Measurements from ENCODE around the gene KCNS3.
"Not testable (repeated sequence)": the region's sequence is repeated elsewhere in the genome, so short reads cannot be mapped to it uniquely, and the experiment has no call there.

KCNS3 gene

DNA sequence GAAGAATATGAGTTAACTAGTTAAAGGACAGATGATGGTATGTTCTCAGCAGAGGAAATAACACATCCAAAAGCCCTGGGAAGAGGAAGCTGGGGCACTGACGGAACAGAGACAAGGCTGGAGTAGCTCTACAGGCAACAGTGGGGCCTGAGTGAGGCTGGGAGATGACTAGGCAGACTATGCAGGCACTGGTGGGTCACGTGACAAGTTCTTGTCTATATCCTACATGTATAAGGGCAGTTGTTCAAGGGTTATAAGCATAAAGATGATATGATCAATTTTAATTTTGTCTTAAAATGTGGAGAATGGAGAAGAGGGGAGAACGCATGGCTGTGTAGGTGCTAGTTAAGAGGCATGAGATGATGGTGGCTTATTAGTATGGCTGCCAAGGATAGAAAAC is 68.6 kb downstream of the KCNS3 start:
- no peak overlapping the region for H3K4me3 ChIP-seq (ENCODE audit: low read length)
- no peak for TF ChIP-seq ZNF274 (IDR thresholded peaks at IDR 0.05; ENCODE audit: low read depth, low read length)

DNA sequence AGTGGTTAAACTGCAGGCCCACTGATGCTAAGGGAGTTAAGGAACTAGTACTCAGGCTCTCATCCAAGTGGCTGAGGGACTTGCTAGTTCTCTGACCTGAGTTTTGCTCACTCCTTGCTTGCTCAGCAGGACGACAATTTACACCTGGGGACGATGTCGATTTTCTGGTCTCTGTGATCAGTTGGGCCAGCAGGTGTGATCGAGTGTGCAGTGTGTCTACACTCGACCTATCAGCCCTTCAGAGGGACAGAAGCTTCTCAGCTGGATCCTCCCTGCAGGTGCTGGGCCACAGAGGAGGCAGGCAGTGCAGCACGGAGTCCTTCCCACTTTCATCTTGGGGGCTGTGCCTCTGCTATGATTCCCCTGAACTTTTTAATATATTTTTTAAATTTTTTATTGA is 71.5 kb downstream of the KCNS3 start:
- TF ChIP-seq ZNF274 (IDR thresholded peaks at IDR 0.05; ENCODE audit: low read depth, low read length): no peak
- H3K4me3 ChIP-seq (ENCODE audit: low read length): no peak overlapping the region

DNA sequence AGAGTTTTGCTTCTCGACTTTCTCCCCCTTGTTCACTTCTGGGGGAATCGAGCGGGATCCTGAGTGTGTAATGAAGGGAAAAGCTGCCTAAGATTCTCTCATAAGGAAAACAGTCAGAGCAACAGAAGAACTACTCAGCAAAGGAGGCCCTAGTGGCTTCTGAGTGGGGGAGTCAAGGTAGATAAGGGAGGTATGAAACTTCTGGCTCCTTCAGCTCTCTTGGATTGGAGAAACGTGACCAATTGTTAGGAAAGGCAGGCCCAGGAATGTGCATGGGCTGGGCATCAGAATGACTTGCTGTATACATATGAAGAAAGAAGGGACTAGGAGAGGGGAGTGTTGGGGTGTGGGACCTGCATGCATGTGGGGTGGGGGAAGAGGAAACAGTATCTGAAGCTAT is 73.1 kb downstream of the KCNS3 start:
- TF ChIP-seq ZNF274 (IDR thresholded peaks at IDR 0.05; ENCODE audit: low read depth, low read length): no peak
- no peak overlapping the region for H3K4me3 ChIP-seq (ENCODE audit: low read length)

DNA sequence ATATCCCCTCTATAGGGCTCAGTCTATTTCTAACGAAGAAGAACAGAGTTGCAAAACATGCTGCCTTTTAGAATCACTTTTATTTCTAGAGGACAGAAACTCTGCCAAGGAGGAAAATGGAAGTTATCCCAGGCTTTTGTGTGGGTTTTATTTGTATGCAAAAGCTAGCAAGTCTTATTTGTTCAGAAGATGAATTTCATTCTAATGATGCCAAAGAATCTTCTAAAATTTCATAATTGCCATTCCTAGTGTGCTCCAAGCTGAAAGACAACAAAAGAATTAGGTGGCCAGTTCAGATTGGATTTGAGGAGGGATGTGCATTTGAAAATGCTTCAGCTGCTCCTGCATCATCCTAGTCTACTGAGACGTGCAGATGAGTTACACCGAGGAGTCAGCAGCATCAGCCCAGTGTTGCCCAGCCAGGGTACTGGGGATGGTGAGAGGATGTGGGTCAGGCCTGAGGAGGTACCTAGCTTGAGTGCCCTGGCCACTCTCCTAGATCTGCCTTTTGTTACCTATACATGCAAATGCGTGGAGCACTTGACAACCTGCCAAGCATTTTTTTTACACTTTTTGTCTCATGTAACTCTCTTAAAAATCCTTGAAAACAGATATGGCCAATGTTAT is 80.1 kb downstream of the KCNS3 start:
- no peak for TF ChIP-seq ZNF274 (IDR thresholded peaks at IDR 0.05; ENCODE audit: low read depth, low read length)
- no peak overlapping the region for H3K4me3 ChIP-seq (ENCODE audit: low read length)

DNA sequence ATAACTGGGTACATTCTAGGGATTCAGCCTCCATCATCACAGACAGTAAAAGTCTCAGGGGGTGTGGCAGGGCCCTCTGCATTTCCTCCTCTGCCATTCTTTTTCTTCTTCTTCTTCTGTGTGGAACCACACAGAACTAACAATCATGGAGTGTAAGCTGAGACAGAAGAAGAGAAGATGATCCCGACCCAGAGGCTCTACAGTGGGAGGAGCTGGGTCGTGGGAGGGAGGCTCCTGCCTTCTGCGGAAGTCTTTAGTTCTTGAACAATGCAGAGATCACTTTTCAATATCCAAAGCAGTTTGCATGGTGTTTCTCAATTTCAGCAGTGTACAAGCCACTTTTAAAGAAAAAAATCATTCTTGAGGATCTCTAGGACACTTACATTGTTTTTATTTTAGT is 80.9 kb downstream of the KCNS3 start:
- no peak for TF ChIP-seq ZNF274 (IDR thresholded peaks at IDR 0.05; ENCODE audit: low read depth, low read length)
- H3K4me3 ChIP-seq (ENCODE audit: low read length): no peak overlapping the region

DNA sequence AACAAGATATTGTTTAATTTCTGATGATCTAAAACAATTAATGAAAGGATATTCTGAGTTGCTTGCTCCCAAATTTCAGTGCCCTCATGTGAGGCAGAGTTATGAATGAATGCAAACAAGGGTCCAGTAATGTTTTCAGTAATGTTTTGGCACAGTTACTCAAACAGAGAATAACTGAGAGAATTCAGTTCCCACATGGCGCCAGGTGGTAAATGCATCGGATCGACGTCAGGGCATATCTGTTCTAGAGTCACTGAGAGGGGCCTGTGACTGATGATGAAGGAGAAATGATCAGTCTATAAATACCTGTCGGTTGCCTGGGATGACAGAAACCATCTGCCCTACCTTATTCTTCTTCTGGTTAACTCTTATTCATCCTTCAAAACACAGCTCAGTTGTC is 81.4 kb downstream of the KCNS3 start:
- no peak for TF ChIP-seq ZNF274 (IDR thresholded peaks at IDR 0.05; ENCODE audit: low read depth, low read length)
- no peak overlapping the region for H3K4me3 ChIP-seq (ENCODE audit: low read length)

DNA sequence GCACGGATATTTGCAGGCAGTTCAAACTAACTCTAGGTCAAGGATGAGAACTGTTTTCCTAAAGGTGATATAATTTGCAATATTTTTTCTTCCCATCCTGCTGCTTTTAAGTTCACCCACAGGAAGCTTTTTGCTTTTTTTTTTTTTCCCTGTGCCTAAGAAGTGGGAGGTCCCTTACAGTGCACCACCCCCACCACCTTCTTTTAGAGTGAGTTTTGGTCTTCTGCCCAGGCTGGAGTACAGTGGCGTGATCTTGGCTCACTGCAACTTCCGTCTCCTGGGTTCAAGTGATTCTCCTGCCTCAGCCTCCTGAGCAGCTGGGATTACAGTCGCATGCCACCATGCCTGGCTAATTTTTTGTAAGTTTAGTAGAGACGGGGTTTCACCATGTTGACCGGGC is 82.5 kb downstream of the KCNS3 start:
- no peak for TF ChIP-seq ZNF274 (IDR thresholded peaks at IDR 0.05; ENCODE audit: low read depth, low read length)
- H3K4me3 ChIP-seq (ENCODE audit: low read length): no peak overlapping the region

DNA sequence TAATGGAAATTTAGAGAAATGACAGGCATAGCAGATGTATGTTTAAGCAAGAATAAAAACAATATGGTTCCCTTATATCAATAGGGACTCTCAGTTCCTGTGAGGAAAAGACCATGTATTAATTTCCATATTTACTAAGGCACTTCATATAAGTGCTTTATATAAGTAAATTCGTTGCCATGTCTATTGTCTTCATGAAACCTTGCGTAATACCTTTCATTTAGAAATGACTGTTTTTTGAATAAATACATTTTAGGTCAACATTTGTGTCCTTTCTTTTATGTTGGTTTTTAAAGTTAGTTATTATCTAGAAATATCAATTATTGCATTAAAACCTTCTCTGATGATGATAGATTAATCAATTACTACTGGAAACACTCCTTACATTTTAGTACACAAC is 83.3 kb downstream of the KCNS3 start:
- TF ChIP-seq ZNF274 (IDR thresholded peaks at IDR 0.05; ENCODE audit: low read depth, low read length): no peak
- no peak overlapping the region for H3K4me3 ChIP-seq (ENCODE audit: low read length)

DNA sequence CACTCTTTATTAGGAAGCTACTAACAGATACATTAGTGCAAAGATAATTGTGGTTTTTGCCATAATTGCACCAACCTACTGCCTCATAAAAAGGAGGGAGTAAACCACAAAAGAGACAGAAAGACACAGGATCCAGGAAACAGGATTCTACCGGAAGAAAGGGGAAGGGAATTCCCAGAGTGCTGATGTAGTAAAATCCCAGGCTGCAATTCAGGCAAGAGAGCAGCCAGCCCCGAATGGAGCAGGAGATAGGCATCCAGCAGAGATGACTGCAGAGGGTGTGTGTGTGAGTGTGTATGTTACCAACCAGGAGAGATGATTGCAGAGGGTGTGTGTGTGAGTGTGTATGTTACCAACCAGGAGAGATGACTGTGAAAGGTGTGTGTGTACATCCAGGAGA is 84.4 kb downstream of the KCNS3 start:
- H3K4me3 ChIP-seq (ENCODE audit: low read length): no peak overlapping the region
- no peak for TF ChIP-seq ZNF274 (IDR thresholded peaks at IDR 0.05; ENCODE audit: low read depth, low read length)

DNA sequence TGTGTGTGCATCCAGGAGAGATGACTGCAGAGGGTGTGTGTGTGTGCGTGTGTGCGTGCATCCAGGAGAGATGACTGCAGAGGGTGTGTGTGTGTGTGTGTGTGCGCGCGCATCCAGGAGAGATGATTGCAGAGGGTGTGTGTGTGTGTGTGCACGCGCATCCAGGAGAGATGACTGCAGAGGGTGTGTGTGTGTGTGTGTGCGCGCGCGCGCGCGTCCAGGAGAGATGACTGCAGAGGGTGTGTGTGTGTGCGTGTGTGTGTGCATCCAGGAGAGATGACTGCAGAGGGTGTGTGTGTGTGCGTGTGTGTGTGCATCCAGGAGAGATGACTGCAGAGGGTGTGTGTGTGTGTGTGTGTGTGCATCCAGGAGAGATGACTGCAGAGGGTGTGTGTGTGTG is 85.1 kb downstream of the KCNS3 start:
- H3K4me3 ChIP-seq (ENCODE audit: low read length): not testable (repeated sequence)

DNA sequence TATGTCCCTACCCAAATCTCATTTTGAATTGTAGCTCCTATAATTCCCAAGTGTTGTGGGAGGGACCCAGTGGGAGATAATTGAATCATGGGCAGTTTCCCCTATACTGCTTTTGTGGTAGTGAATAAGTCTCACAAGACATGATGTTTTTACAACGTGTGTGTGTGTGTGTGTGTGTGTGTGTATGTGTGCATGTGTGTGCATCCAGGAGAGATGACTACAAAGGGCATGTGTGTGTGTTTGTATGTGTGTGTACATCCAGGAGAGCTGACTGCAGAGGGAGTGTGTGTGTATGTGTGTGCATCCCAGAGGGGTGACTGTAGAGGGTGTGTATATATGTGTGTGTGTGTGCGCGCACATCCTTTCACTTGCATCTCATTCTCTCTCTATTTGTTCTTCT is 86.7 kb downstream of the KCNS3 start:
- H3K4me3 ChIP-seq (ENCODE audit: low read length): no peak overlapping the region
- TF ChIP-seq ZNF274 (IDR thresholded peaks at IDR 0.05; ENCODE audit: low read depth, low read length): no peak

DNA sequence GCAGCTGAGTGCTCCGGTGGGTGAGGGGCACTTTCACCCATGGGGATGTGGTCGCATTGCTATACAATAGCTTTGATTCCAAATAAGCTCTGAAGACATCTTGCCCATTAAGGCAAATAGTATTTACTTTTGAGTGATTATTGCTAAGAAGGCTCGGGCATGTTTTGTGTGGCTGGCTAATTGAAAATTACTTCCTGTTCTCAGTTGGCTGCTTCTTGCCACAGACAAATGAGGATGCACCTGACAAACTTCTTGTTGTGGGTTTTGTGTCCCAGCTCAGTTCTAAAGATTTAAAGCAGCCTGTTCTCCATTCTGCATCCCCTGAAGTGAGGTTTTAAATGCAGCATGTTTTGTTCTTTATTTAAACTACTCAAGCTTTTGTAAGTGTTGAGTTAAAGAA is 88.3 kb downstream of the KCNS3 start:
- TF ChIP-seq ZNF274 (IDR thresholded peaks at IDR 0.05; ENCODE audit: low read depth, low read length): no peak
- no peak overlapping the region for H3K4me3 ChIP-seq (ENCODE audit: low read length)

DNA sequence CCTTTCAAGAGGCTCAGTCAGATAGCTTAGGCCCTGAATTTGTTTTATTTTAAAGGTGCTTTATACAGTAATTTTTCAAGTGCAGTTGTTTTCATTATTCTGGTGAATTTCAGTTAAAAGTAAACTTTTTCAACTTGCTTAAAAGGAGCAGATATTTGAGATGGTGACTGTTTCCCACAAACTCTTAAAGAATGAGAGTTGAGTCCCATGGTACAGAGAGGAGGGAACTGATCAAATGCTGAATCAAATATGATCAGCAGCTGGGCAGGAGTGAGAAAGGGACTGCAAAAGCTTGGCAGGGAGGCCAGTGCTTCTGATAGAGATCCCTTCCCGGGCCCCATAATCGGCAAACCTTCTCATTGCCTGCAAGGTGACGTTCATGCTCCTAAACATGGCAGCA is 91.2 kb downstream of the KCNS3 start:
- no peak for TF ChIP-seq ZNF274 (IDR thresholded peaks at IDR 0.05; ENCODE audit: low read depth, low read length)
- no peak overlapping the region for H3K4me3 ChIP-seq (ENCODE audit: low read length)

DNA sequence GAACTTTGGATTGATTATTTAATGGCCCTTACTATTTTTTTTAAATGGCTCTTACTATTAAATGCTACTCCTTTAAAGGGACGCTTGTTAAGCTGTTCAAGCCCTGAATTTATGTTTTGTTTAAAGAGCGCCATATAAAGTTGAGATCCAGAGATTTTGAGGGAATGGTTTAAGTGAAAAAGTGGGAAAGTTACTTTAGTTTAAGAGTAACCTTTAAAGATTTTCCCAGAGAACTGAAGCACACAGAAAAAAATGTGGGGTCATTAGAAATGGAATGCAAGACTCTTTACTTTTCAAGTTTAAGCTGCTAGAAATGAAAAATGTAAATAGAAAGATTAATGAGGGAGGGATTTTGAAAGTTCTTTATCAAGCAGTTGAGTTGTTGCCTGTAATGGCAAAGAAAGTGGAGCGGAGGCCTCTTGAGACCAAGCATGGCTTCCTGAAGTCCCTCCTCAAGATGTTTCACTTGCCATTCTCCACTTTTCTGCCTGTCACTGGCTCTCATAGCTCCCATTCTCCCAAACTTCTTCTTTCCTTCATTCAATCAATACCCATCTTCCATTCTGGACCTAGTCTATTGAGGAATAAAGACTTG is 93.2 kb downstream of the KCNS3 start:
- TF ChIP-seq ZNF274 (IDR thresholded peaks at IDR 0.05; ENCODE audit: low read depth, low read length): no peak

DNA sequence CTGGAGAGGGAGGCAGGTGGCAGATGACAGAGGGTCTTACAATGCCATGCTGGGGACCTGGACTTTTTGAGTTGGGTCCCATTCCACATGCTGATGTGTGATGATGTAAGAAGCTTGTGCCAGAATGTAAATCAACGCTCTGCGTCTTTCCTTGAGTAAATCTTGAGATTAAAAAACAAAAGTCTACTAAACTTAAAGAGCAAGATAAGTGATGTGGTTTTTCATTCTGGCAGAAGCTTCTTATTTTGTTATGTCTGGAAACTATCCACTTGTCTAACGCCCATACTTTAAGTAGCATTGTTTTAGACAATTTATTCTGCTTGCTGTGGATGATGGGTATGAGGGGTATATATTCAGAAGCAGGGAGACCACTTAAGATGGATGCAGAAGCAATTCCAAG is 94.5 kb downstream of the KCNS3 start:
- no peak overlapping the region for H3K4me3 ChIP-seq (ENCODE audit: low read length)
- TF ChIP-seq ZNF274 (IDR thresholded peaks at IDR 0.05; ENCODE audit: low read depth, low read length): no peak

More for the DNA sequence above, 93.2 kb downstream of the KCNS3 start:
- H3K4me3 ChIP-seq (ENCODE audit: low read length): no peak overlapping the region

DNA sequence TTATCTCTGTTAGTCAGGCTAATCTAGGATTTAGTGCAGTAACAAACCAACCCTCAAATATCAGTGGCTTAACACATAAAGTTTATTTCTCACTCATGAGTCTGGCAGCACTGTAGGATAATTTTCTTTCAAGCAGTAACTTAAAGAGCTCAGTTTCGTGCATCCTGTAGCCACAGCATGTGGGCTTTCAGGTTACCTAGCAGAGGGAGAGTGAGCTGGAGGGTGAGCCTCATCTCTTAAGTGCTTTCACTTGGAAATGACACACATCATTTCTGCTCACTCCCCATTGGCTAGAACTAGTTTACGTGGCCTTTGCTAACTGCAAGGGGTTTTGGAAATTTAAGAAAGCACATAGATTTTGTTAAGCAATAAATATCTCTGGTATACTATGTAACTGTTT is 96.9 kb downstream of the KCNS3 start:
- H3K4me3 ChIP-seq (ENCODE audit: low read length): no peak overlapping the region
- no peak for TF ChIP-seq ZNF274 (IDR thresholded peaks at IDR 0.05; ENCODE audit: low read depth, low read length)

Measured in GM08714 (cell line).